Measurements from ENCODE around the gene PDE11A.

PDE11A gene

GRCh38 chr2:177778472-177778871, 294.1 kb downstream of the PDE11A start:
- no peaks in the 10 kb centered on the region for H3K4me1 ChIP-seq (ENCODE audit: low read length)
- H3K79me2 ChIP-seq (ENCODE audit: low read length) = no peaks in the 10 kb centered on the region
- H3K4me2 ChIP-seq (ENCODE audit: low read length) = no peak overlapping the region
- H3K27ac ChIP-seq (ENCODE audit: low read length) = no peak overlapping the region
- no peaks in the 10 kb centered on the region for H4K20me1 ChIP-seq (ENCODE audit: insufficient read depth, low read length)
- no peaks in the 10 kb centered on the region for H3K9me3 ChIP-seq (ENCODE audit: insufficient read depth, low read length)
- no peak overlapping the region for H2AFZ ChIP-seq (ENCODE audit: low read depth, low read length)
- no peak overlapping the region for H3K4me3 ChIP-seq (ENCODE audit: low read length)
- H3K27me3 ChIP-seq (ENCODE audit: low read depth, low read length) = 0 out of 2 replicates have a peak, but pooled peaks cover 2% of the 10 kb centered on the region
- TF ChIP-seq CTCF (IDR thresholded peaks at IDR 0.05; ENCODE audit: low read depth, low read length) (no peak), EZH2phosphoT487 (IDR thresholded peaks at IDR 0.05; ENCODE audit: low read depth) (no peak)
- H3K36me3 ChIP-seq (replicated peaks; ENCODE audit: low read depth, low read length) = no peaks in the 10 kb centered on the region
- no peak overlapping the region for H3K9ac ChIP-seq (ENCODE audit: low read length)

- Histone ChIP-seq H3K36me3 (replicated peaks; ENCODE audit: low read depth, low read length) (no peaks in the 10 kb centered on the region), H3K4me1 (ENCODE audit: low read length) (no peaks in the 10 kb centered on the region), H3K9ac (ENCODE audit: low read length) (no peak overlapping the region), H3K4me3 (ENCODE audit: low read length) (no peak overlapping the region), H3K79me2 (ENCODE audit: low read length) (no peaks in the 10 kb centered on the region), H3K27me3 (ENCODE audit: low read depth, low read length) (0 out of 2 replicates have a peak, but pooled peaks cover 6% of the 10 kb centered on the region), H3K9me3 (ENCODE audit: insufficient read depth, low read length) (no peaks in the 10 kb centered on the region), H2AFZ (ENCODE audit: low read depth, low read length) (no peak overlapping the region), H3K27ac (ENCODE audit: low read length) (no peak overlapping the region), H3K4me2 (ENCODE audit: low read length) (no peak overlapping the region), H4K20me1 (ENCODE audit: insufficient read depth, low read length) (no peaks in the 10 kb centered on the region)
- TF ChIP-seq EZH2phosphoT487 (IDR thresholded peaks at IDR 0.05; ENCODE audit: low read depth) (no peak), CTCF (IDR thresholded peaks at IDR 0.05; ENCODE audit: low read depth, low read length) (peak; percentile 53)
Measured at GRCh38 chr2:177772529-177772928, 300.0 kb downstream of the PDE11A start.

- Histone ChIP-seq H4K20me1 (ENCODE audit: insufficient read depth, low read length) (no peaks in the 10 kb centered on the region), H3K27me3 (ENCODE audit: low read depth, low read length) (0 out of 2 replicates have a peak, but pooled peaks cover 6% of the 10 kb centered on the region), H3K4me1 (ENCODE audit: low read length) (no peaks in the 10 kb centered on the region), H3K79me2 (ENCODE audit: low read length) (no peaks in the 10 kb centered on the region), H3K4me2 (ENCODE audit: low read length) (no peak overlapping the region), H3K9ac (ENCODE audit: low read length) (no peak overlapping the region), H2AFZ (ENCODE audit: low read depth, low read length) (no peak overlapping the region), H3K36me3 (replicated peaks; ENCODE audit: low read depth, low read length) (no peaks in the 10 kb centered on the region), H3K4me3 (ENCODE audit: low read length) (no peak overlapping the region), H3K9me3 (ENCODE audit: insufficient read depth, low read length) (no peaks in the 10 kb centered on the region), H3K27ac (ENCODE audit: low read length) (no peak overlapping the region)
- TF ChIP-seq EZH2phosphoT487 (IDR thresholded peaks at IDR 0.05; ENCODE audit: low read depth) (no peak), CTCF (IDR thresholded peaks at IDR 0.05; ENCODE audit: low read depth, low read length) (no peak)
Measured at GRCh38 chr2:177771191-177771590, 301.4 kb downstream of the PDE11A start.

GRCh38 chr2:177767768-177768167, 304.8 kb downstream of the PDE11A start:
- no peaks in the 10 kb centered on the region for H4K20me1 ChIP-seq (ENCODE audit: insufficient read depth, low read length)

More at GRCh38 chr2:177767768-177768167, 304.8 kb downstream of the PDE11A start:
- Histone ChIP-seq H3K9ac (ENCODE audit: low read length) (no peak overlapping the region), H3K4me2 (ENCODE audit: low read length) (no peak overlapping the region), H3K27ac (ENCODE audit: low read length) (no peak overlapping the region), H3K79me2 (ENCODE audit: low read length) (no peaks in the 10 kb centered on the region), H3K4me1 (ENCODE audit: low read length) (peaks cover 2% of the 10 kb centered on the region; the same call in 1 of the 2 replicates), H3K27me3 (ENCODE audit: low read depth, low read length) (0 out of 2 replicates have a peak, but pooled peaks cover 4% of the 10 kb centered on the region), H3K36me3 (replicated peaks; ENCODE audit: low read depth, low read length) (no peaks in the 10 kb centered on the region), H3K9me3 (ENCODE audit: insufficient read depth, low read length) (no peaks in the 10 kb centered on the region), H2AFZ (ENCODE audit: low read depth, low read length) (no peak overlapping the region), H3K4me3 (ENCODE audit: low read length) (no peak overlapping the region)
- TF ChIP-seq CTCF (IDR thresholded peaks at IDR 0.05; ENCODE audit: low read depth, low read length) (peak; percentile 28), EZH2phosphoT487 (IDR thresholded peaks at IDR 0.05; ENCODE audit: low read depth) (no peak)
